HAP-1 (cell line): ENCODE measurements around the gene FAM124A.

Experiments used
- DNase-seq, 2 experiments: peaks; one replicate each; pipeline ENCODE4 v3.0.0-alpha.2; 2016 to 2020; ENCODE audit warnings: low spot score in 2 of 2
- H3K27me3 ChIP-seq: fragments of 250-450 bp; sonication (Bioruptor Pico); 2 replicates; pipeline ENCODE4 v1.5.1; 2020; ENCODE audit warnings: low read depth, mild to moderate bottlenecking, moderate library complexity
- H3K36me3 ChIP-seq: fragments of 250-450 bp; sonication (Bioruptor Pico); replicated peaks from 2 replicates; pipeline ENCODE4 v1.5.1; 2020; ENCODE audit warnings: mild to moderate bottlenecking
- H3K4me1 ChIP-seq: fragments of 250-450 bp; sonication (Bioruptor Pico); 2 replicates; pipeline ENCODE4 v1.5.1; 2020; ENCODE audit warnings: mild to moderate bottlenecking
- H3K4me3 ChIP-seq: fragments of 250-450 bp; sonication (Bioruptor Pico); 2 replicates; pipeline ENCODE4 v1.5.1; 2020; ENCODE audit warnings: mild to moderate bottlenecking, moderate library complexity
- H3K9me3 ChIP-seq: fragments of 250-450 bp; sonication (Bioruptor Pico); 2 replicates; pipeline ENCODE4 v1.5.1; 2020; ENCODE audit warnings: mild to moderate bottlenecking, moderate library complexity
- in situ Hi-C: fragments of 300-500 bp; cut with MboI; formaldehyde crosslinking; loops from 3 replicates; pipeline ENCODE4 v1.14.3; 2020; ENCODE audit warnings: low sequenced_read_pairs, inconsistent platforms, mixed read lengths

The FAM124A gene

DNA sequence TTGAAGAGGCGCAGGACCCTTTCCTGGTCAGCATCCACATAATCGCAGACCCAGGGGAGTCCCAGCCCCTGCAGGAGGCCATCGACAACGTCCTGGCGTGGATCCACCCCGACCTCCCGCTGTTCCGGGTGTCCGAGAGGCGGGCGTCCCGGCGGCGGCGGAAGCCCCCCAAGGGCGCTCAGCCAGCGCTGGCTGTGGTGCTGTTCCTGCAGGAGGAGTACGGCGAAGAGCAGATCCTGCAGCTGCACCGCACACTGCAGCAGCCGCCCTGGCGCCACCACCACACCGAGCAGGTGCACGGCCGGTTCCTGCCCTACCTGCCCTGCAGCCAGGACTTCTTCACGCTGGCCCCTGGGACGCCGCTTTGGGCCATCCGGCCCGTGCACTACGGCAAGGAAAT is 29.3 kb downstream of the FAM124A start:
- in situ Hi-C loops = no loop called here
- Histone ChIP-seq H3K4me3 (no peak overlapping the region), H3K27me3 (no peaks in the 10 kb centered on the region), H3K36me3 (peaks cover 57% of the 10 kb centered on the region), H3K9me3 (no peaks in the 10 kb centered on the region), H3K4me1 (peaks cover 19% of the 10 kb centered on the region)
- DNase-seq = no peak

DNA sequence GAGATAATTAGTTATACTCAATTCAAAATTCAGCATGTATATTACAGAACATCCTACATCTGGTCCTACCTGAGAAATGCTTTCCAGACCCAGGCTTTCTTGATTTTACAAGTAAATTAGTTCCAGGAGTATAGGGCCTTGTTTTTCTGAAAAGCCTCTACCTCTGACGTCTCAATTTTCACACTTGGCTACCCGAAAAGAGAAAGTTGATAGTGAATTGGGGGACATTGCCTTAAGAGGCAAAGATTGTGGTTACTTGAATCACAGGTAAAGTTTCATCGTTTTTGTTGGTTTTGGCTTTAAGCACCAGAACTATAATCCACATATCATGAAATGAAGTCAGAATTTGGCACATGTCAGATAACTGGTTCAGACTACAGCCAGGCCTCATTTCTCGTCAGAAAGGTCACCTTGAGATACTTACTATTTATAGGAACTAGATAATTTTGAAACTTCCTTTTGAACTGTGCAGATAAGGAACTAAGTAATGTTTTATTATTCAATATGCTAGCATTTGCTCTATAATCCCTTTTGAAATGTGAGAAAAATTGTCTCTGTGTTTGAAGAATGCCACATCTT is 30.8 kb downstream of the FAM124A start:
- Histone ChIP-seq H3K36me3 (peaks cover 69% of the 10 kb centered on the region), H3K4me1 (peaks cover 19% of the 10 kb centered on the region), H3K4me3 (no peak overlapping the region), H3K9me3 (no peaks in the 10 kb centered on the region), H3K27me3 (no peaks in the 10 kb centered on the region)
- peak in 1 of 2 experiments; percentile 49 for DNase-seq
- in situ Hi-C loops = no loop called here

DNA sequence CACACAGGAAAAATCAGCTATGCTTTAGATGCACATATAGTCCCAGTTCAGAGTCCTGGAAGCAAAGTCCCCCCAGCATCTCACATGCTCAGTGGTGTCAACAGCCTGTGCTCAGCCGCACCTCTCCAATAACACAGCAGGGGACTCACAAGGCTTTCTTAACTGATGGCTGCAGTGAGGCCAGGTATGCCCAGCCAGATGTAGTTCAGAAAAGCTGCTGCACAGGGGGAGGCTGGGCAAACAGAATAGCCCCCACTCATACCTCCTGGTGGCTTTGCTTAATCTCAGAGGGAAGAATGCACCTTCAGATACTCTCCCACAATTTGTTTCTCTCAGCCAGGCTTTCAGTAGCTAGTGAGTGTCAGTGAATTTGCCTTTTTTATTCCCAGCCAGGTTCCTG is 33.4 kb downstream of the FAM124A start:
- Histone ChIP-seq H3K9me3 (no peaks in the 10 kb centered on the region), H3K36me3 (peaks cover 80% of the 10 kb centered on the region), H3K4me3 (no peak overlapping the region), H3K27me3 (no peaks in the 10 kb centered on the region), H3K4me1 (peaks cover 20% of the 10 kb centered on the region)
- in situ Hi-C loops = no loop called here
- no peak for DNase-seq

DNA sequence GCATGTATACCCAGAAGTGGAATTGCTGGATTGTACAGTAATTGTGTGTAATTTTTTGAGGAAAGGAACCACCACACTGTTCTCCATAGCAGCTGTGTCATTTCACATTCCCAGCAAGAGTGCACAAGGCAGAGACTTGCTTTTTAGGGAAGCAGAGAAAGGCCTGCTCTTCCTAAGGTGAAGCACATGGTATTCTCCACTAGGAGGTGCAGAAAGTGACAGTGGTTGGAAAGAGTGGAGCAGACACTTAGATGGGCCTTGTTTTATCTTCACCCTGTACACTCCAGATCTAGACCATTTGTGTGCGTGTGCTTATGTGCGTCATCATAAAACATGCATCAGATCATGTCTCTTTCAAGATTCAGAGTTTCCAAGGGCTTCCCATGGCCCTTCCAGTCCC is 35.0 kb downstream of the FAM124A start:
- Histone ChIP-seq H3K9me3 (no peaks in the 10 kb centered on the region), H3K4me1 (peaks cover 20% of the 10 kb centered on the region), H3K27me3 (no peaks in the 10 kb centered on the region), H3K4me3 (no peak overlapping the region), H3K36me3 (peaks cover 87% of the 10 kb centered on the region)
- in situ Hi-C loops = no loop called here
- no peak for DNase-seq

DNA sequence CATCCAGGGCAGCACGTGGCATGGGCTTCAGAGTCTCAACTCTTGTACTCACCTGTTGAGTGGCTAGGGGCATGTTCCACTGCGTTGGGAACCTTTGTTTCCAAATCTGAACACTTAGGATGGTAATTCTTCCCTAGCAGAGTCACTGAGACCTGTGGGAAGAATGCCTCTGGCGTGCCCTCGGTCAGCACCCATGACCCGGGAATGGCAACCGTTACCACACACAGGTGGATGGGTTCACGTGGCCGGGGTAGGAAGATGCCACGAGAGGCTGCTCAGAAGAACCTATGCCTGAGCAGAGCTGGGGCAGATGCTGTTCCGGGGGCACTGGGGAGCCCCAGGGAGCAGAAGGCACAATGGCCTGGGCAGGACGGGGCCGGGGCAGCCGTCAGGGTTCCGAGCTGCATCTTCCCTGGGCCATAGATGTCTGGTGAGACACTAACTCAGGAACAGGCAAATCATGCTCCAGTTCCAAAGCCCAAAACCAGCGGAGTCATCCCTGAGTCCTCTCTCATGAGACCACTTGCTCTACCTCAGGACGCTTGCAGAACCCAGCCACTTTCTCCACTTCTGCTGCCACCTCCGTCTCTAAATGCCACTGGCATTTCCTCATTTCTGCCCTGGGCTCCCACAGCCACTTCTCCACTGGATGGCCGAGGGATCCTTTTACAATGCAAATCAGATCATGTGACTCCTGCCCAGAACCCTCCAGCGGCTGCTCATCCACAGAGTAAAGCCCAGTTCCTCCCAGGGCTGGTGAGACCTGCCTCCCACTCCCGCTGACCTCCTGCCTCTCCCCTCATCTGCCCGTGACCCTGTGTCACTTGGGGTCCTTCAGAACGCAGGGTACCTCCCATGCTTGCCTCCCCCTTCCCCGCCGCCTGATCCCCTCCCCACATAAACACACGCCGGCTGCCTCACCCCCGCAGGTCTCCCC is 36.7 kb downstream of the FAM124A start:
- no peaks in the 10 kb centered on the region for H3K27me3 ChIP-seq
- in situ Hi-C loops = no loop called here
- H3K36me3 ChIP-seq = peaks cover 80% of the 10 kb centered on the region

DNA sequence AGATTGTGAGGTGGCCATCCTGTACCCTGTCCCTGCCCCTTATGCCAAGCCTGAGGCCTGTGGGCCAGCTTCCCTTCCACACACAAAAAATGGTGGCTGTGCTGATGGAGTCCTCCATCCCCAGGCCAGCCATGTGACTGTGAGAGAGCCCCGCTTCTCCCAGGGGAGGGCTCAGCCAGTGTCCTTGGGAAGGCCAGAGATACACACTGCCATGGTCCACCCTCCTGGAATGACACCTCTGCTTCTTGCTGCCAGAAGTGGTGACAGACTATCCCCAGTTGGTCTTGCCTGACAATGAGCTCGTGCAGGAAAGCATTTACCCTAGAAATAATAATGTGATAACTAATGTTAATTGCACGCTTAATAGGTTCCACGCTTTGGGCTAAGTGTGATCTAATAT is 38.0 kb downstream of the FAM124A start:
- Histone ChIP-seq H3K36me3 (peaks cover 73% of the 10 kb centered on the region), H3K4me1 (peaks cover 8% of the 10 kb centered on the region), H3K4me3 (no peak overlapping the region), H3K27me3 (no peaks in the 10 kb centered on the region), H3K9me3 (no peaks in the 10 kb centered on the region)
- in situ Hi-C loops = no loop called here
- no peak for DNase-seq

More for the DNA sequence above, 36.7 kb downstream of the FAM124A start:
- no peak overlapping the region for H3K4me3 ChIP-seq
- no peaks in the 10 kb centered on the region for H3K9me3 ChIP-seq
- no peak for DNase-seq
- H3K4me1 ChIP-seq = peaks cover 14% of the 10 kb centered on the region

DNA sequence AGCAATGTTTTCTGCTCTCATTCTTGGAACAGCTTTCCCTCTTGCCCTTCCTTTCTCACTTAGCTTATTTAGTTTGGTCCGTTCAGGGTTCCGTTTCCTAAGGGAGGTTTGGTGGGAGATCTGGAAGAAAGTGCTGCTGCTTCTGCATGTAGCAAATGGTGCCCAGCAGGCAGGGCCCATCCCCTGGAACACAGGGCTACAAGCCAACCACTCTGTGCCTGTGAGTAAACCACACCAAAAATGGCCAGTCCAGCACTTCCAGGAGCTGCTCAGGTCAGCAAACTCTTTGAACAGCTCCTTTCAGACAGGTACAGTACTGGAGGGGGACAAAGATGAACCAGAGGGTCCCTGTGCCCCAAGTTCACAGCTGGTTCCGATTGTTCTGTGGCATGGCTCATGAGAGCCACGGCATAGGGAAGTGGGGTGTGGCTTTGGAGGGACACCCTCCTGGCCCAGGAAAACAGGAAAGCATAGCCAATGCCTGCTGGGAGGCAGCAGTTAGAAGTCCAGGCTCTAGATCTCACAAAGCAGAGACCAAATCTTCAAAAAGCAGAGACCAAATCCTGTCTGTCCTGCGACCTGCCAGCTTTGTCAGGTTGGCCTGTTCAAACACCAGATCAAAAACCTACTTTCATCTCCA is 39.5 kb downstream of the FAM124A start:
- H3K9me3 ChIP-seq = no peaks in the 10 kb centered on the region
- DNase-seq = no peak
- no peaks in the 10 kb centered on the region for H3K27me3 ChIP-seq
- H3K4me1 ChIP-seq = peaks cover 8% of the 10 kb centered on the region
- in situ Hi-C loops = no loop called here
- H3K4me3 ChIP-seq = no peak overlapping the region
- H3K36me3 ChIP-seq = peaks cover 63% of the 10 kb centered on the region

DNA sequence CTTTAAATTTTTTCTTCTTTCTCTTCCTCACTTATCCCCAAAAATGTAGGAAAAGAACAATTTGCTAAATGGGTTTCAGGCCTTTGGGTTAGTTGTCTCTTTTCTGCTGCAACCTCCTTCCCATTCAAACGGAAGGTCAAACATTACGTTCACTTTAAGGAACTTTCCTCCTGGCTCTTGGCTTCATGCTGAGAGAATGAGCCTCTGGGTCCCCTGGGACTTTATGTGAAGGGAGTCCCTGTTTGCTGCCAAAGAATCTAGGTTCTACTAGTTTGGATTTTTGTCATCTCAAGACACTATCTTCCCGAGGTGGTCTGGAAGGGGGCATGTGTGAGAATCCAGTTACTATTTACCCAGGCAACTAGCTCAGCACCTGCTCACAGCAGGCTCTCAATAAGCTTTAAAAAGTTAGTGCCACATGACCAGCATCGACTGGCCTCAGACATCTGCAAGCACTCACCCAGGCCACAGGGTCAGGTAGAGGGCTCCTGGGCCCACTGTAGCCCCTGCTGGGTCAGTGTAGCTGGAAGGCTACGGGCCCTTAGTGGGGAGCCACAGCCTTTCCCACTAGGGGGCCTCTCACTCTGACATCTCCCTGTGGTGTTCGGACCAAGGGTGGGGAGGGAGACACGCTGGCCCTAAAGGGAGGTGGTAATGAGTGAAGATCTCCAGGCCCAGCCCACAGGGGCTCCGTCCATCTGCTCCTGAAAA is 40.5 kb downstream of the FAM124A start:
- no peaks in the 10 kb centered on the region for H3K27me3 ChIP-seq
- DNase-seq = peak in 1 of 2 experiments; percentile 32
- in situ Hi-C loops = no loop called here

DNA sequence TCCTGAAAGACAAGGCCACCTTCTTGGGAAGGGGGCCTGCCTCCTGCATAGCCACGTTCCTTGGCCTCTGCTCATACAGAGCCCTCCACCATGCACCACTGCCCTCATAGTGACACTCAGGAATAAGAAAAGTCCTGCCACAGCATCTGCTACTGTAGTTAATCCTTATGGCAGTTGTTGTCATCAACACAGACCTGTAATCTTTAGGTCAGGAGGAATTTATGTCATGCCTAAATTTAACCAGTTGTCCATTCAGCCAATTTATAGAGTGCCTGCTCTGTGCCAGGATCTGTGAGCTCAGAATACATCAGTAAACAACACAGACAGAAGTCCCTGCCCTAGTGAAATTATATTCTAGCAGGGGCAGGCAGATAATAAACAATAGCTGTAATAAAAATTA is 44.4 kb downstream of the FAM124A start:
- DNase-seq = no peak
- in situ Hi-C loops = no loop called here
- Histone ChIP-seq H3K27me3 (no peaks in the 10 kb centered on the region), H3K4me3 (no peak overlapping the region), H3K9me3 (no peaks in the 10 kb centered on the region), H3K36me3 (peaks cover 19% of the 10 kb centered on the region), H3K4me1 (peaks cover 36% of the 10 kb centered on the region)

More for the DNA sequence above, 40.5 kb downstream of the FAM124A start:
- H3K4me1 ChIP-seq = peaks cover 8% of the 10 kb centered on the region
- peaks cover 53% of the 10 kb centered on the region for H3K36me3 ChIP-seq
- no peaks in the 10 kb centered on the region for H3K9me3 ChIP-seq
- no peak overlapping the region for H3K4me3 ChIP-seq

DNA sequence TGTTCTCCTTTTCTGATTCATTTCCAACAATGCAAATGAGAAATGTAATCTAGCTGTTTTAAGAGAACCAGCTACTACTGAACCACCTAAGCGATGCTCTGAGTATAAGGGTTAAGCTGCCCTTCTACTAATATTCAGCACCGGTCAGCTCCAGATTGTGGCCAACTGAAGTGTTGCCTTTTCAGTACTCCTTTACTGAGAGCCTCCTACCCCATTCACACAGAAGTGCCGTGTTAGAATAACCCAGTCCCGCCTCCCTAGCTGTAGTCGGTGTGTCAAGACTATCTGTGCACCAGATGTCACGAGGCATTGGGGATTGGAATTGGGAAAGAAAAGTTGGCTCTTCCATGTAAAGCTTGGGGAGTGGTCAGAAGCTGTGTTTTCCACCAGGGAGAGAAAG is 45.4 kb downstream of the FAM124A start:
- no peaks in the 10 kb centered on the region for H3K27me3 ChIP-seq
- H3K9me3 ChIP-seq = no peaks in the 10 kb centered on the region
- H3K4me1 ChIP-seq = peaks cover 46% of the 10 kb centered on the region
- in situ Hi-C loops = no loop called here
- no peak overlapping the region for H3K4me3 ChIP-seq
- peaks cover 12% of the 10 kb centered on the region for H3K36me3 ChIP-seq
- no peak for DNase-seq

DNA sequence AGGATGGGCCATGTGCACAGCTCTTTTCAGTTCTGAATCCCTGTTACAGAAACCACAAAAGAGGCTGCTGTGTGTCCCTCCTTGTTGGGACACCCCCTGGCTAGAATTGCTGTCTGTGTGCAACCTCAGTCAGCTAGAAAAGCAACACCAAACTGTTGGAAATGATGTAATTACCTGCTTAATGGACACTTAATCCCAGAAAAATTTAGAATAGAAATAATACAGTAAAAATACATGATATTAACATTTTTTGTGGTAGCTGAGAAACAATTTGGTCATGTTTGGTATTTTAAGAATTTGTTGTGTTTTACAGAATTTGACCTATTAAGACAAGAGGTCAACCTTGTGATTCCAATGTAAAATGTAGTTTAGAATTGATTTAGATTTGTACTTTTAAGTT is 46.8 kb downstream of the FAM124A start:
- DNase-seq = peak; percentile 27 to 38

DNA sequence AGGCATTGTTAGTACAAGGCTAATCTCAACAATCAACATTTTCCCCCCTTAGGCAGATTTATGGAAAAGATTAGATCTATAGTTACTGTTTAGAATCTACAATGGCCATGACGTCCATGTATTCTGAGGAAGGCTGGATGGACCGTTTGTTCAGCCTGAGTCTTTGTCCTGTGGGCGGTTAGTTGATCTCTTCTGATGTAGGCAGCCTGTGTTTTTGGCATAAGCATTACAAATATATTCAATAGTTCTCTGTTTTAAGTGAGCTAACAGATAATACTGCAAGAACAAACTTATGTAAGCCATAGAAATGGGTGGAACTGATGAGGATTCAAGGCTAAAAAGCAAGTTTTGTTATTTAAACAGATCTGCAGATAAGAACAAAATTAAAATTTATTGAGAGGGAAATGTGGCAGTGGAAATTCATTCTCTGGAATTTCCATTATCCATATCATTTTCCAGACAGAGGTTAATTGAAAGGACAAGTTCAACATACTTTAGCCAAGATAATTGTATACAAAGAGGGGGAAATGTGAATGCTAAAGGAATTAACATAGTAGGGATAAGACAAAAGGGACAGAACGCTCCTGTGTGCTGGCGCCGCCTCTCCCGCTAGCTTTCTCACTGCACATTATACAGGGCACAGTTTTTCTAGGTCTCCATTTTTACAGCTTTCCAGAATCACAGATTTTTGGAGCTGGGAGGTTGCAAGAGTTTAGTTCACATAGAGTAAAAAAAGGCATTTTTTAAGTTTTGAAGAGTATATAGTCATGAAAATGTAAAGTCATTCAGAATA is 48.6 kb downstream of the FAM124A start:
- peak; percentile 87 to 99 for DNase-seq

More for the DNA sequence above, 46.8 kb downstream of the FAM124A start:
- no peak overlapping the region for H3K4me3 ChIP-seq
- H3K27me3 ChIP-seq = no peaks in the 10 kb centered on the region
- in situ Hi-C loops = no loop called here
- H3K4me1 ChIP-seq = peaks cover 43% of the 10 kb centered on the region
- no peaks in the 10 kb centered on the region for H3K9me3 ChIP-seq
- peaks cover 11% of the 10 kb centered on the region for H3K36me3 ChIP-seq

More for the DNA sequence above, 48.6 kb downstream of the FAM124A start:
- Histone ChIP-seq H3K36me3 (no peaks in the 10 kb centered on the region; the same call in none of the 2 replicates), H3K9me3 (no peaks in the 10 kb centered on the region), H3K4me3 (no peak overlapping the region), H3K27me3 (no peaks in the 10 kb centered on the region), H3K4me1 (peaks cover 43% of the 10 kb centered on the region)
- in situ Hi-C loops = loop anchor here (5.0 kb wide), 1 partner anchor 49 kb away; the partner anchor contains the start of gene FAM124A
